Activated CD4-positive, CD25-positive, alpha-beta regulatory T cell treated with anti-CD3 and anti-CD28 coated beads, Interleukin-2, amount 50 U/mL, for 16 hours (primary cell): Measurements from ENCODE around the gene ANAPC5.
"Not testable (repeated sequence)": the region's sequence is repeated elsewhere in the genome, so short reads cannot be mapped to it uniquely, and the experiment has no call there.

Experiments used
- DNase-seq: peaks from one replicate; pipeline ENCODE4 v3.0.0-alpha.2; 2020; ENCODE audit warnings: low read depth, low spot score

Gene ANAPC5

GRCh38 chr12:121310231-121310630 lies 42.0 kb downstream of the ANAPC5 start:
- not testable (repeated sequence) for DNase-seq

- not testable (repeated sequence) for DNase-seq
Observed at GRCh38 chr12:121307397-121307796, 44.8 kb downstream of the ANAPC5 start.

- DNase-seq = no peak
Observed at GRCh38 chr12:121304306-121304705, 47.9 kb downstream of the ANAPC5 start.

GRCh38 chr12:121301876-121302275 lies 50.3 kb downstream of the ANAPC5 start:
- DNase-seq = no peak

- DNase-seq = no peak
Observed at GRCh38 chr12:121300083-121300819, 52.0 kb downstream of the ANAPC5 start.

- no peak for DNase-seq
Observed at GRCh38 chr12:121299662-121300061, 52.5 kb downstream of the ANAPC5 start.

GRCh38 chr12:121298411-121298810 lies 53.8 kb downstream of the ANAPC5 start:
- DNase-seq = not testable (repeated sequence)

- no peak for DNase-seq
Observed at GRCh38 chr12:121297435-121297991, 54.7 kb downstream of the ANAPC5 start.

GRCh38 chr12:121296618-121297434 lies 55.4 kb downstream of the ANAPC5 start, which contains the start of gene CAMKK2:
Gene CAMKK2, minus strand, starts transcription at chr12:121296709. Its CDS starts 22,183 bp downstream, at chr12:121274526.
- DNase-seq = peak; percentile 76

GRCh38 chr12:121295746-121296617 lies 56.2 kb downstream of the ANAPC5 start:
- DNase-seq = peak; percentile 14

- DNase-seq = no peak
Observed at GRCh38 chr12:121295116-121295745, 57.0 kb downstream of the ANAPC5 start.

- DNase-seq = no peak
Observed at GRCh38 chr12:121294151-121294889, 57.9 kb downstream of the ANAPC5 start.

- DNase-seq = no peak
Observed at GRCh38 chr12:121293603-121294002, 58.6 kb downstream of the ANAPC5 start.

GRCh38 chr12:121290410-121290809 lies 61.8 kb downstream of the ANAPC5 start:
- DNase-seq = no peak

- DNase-seq = no peak
Observed at GRCh38 chr12:121289962-121290361, 62.2 kb downstream of the ANAPC5 start.

GRCh38 chr12:121288986-121289385 lies 63.2 kb downstream of the ANAPC5 start:
- DNase-seq = no peak

GRCh38 chr12:121288158-121288845 lies 63.9 kb downstream of the ANAPC5 start:
- DNase-seq = no peak

- DNase-seq = no peak
Observed at GRCh38 chr12:121287267-121287954, 64.8 kb downstream of the ANAPC5 start.

- no peak for DNase-seq
Observed at GRCh38 chr12:121285856-121286255, 66.4 kb downstream of the ANAPC5 start.
